Vagina (tissue), 2 donors: ENCODE data around the gene MDFI.

Experiments used
- CTCF ChIP-seq, 3 experiments: fragments of 450-650 bp in 2 of 3; fragments of 200-600 bp in 1 of 3; sonication (generic) in 1 of 3; IDR thresholded peaks; one replicate each; pipeline ENCODE4 v1.5.1; 2017 to 2019; ENCODE audit warnings: antibody characterized with exemption in 3 of 3, mild to moderate bottlenecking in 2 of 3, moderate library complexity in 2 of 3
- POLR2A ChIP-seq, 2 donors: fragments of 450-650 bp; IDR thresholded peaks; one replicate each; pipeline ENCODE4 v1.6.1; 2017; ENCODE audit warnings: antibody characterized with exemption in 2 of 2, mild to moderate bottlenecking in 2 of 2, moderate library complexity in 2 of 2
- POLR2AphosphoS5 ChIP-seq, 2 donors: sonication (generic); formaldehyde crosslinking; IDR thresholded peaks; one replicate each; pipeline ENCODE4 v1.9.0; 2017; ENCODE audit warnings: antibody characterized with exemption in 2 of 2, mild to moderate bottlenecking in 2 of 2, low read depth in 1 of 2; ENCODE audit not compliant: insufficient read depth in 1 of 2

- no peak for TF ChIP-seq POLR2A (IDR thresholded peaks at IDR 0.05)
- no peak for TF ChIP-seq CTCF (IDR thresholded peaks at IDR 0.05)
- no peak for TF ChIP-seq POLR2AphosphoS5 (IDR thresholded peaks at IDR 0.05; ENCODE audit: insufficient read depth in 1 of 2, low read depth in 1 of 2)
Observed at GRCh38 chr6:41644297-41644879, 6.1 kb downstream of the MDFI start.
